C4-2B (cell line): ENCODE data around the gene LRMDA.

ENCODE experiments used
- H3K27ac ChIP-seq: fragments of 450-650 bp; 2 replicates; pipeline ENCODE4 v1.5.1; 2017
- ZFX ChIP-seq: fragments of 450-650 bp; IDR thresholded peaks from 2 replicates; pipeline ENCODE4 v1.6.1; 2017
- TF ChIP-seq, protein P1 (sequence below): fragments of 450-650 bp; conservative IDR thresholded peaks from 2 replicates; pipeline ENCODE4 v1.5.1; 2017; ENCODE audit warnings: mild to moderate bottlenecking

Gene LRMDA

DNA sequence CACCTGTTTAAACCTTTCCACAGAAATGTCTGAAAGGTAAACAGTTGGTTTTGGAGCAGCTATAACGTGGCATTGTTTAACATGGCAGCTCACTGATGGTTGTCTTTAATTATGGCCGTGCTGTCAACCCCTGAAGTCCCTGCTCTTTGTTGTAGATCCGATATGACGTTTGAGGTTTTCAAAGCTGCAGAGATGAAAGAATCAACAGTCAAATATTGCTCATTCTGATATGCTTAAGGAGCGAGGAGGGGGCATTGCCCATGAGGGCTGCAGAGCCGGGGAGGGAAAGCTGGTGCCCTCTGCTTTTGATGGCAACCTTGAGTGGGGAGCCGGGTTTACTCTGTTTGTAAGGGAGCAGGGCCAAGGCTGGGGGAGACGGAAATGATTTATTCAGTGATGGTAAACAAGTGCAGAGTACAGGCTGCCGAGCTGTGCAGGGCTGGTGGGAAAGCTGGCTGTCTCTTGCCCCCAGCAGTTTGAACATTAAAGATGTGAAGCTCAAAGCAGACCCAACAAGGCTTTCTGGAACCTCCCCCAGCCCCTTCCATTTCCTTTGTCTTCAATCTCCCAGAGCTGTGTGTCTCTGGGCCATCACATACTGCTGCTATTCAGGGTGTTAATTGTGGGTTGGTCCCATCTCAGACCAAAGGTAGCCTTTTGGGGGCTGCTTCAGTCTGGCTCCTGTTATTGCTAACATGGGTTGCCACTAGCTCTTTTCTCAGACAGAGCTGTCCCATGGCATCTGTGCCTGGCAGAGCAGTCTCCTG, 345.5 kb downstream of the LRMDA start:
- TF ChIP-seq, protein P1, sequence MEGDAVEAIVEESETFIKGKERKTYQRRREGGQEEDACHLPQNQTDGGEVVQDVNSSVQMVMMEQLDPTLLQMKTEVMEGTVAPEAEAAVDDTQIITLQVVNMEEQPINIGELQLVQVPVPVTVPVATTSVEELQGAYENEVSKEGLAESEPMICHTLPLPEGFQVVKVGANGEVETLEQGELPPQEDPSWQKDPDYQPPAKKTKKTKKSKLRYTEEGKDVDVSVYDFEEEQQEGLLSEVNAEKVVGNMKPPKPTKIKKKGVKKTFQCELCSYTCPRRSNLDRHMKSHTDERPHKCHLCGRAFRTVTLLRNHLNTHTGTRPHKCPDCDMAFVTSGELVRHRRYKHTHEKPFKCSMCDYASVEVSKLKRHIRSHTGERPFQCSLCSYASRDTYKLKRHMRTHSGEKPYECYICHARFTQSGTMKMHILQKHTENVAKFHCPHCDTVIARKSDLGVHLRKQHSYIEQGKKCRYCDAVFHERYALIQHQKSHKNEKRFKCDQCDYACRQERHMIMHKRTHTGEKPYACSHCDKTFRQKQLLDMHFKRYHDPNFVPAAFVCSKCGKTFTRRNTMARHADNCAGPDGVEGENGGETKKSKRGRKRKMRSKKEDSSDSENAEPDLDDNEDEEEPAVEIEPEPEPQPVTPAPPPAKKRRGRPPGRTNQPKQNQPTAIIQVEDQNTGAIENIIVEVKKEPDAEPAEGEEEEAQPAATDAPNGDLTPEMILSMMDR = no peak
- no peak for TF ChIP-seq ZFX
- H3K27ac ChIP-seq = no peak overlapping the region

DNA sequence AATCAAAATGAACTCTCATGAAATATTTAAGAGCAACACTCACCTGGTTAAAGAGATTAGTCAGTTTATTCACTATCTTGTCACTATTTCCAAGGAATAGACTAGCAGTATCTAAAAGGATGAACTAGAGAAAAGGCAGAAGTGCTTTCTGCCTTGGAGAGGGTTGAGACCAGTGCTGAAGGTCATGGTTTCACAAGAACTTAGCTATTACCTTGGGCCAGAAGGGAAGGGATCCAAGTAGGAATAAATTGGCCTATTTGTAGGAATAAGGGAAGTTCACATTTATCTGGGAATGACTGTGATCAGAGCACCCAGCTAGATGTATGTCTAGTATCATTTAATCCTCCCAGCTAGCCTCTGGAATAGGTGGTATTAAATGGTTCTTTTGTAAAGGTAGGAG, 347.2 kb downstream of the LRMDA start:
- TF ChIP-seq ZFX = no peak
- TF ChIP-seq, protein P1 = no peak
- no peak overlapping the region for H3K27ac ChIP-seq

DNA sequence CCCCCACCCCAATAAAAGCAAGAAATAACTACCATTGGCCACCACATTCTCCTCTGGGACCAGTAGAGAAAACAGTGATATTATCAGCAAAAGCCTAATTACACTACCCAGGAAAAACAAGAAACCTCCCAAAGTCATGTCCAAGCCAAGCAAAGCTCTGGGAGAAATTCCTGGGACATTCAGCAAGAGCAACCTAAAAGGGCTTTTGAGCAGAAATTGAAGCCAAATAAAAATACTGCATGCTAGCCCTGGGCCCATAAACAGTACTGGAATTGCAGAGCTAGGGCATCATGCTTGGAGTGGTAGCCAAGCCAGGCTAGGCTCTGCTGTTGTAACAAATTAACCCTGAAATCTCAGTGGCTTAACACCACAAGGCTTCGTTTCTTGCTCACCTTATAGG, 347.9 kb downstream of the LRMDA start:
- TF ChIP-seq, protein P1 = no peak
- TF ChIP-seq ZFX = no peak
- H3K27ac ChIP-seq = no peak overlapping the region

DNA sequence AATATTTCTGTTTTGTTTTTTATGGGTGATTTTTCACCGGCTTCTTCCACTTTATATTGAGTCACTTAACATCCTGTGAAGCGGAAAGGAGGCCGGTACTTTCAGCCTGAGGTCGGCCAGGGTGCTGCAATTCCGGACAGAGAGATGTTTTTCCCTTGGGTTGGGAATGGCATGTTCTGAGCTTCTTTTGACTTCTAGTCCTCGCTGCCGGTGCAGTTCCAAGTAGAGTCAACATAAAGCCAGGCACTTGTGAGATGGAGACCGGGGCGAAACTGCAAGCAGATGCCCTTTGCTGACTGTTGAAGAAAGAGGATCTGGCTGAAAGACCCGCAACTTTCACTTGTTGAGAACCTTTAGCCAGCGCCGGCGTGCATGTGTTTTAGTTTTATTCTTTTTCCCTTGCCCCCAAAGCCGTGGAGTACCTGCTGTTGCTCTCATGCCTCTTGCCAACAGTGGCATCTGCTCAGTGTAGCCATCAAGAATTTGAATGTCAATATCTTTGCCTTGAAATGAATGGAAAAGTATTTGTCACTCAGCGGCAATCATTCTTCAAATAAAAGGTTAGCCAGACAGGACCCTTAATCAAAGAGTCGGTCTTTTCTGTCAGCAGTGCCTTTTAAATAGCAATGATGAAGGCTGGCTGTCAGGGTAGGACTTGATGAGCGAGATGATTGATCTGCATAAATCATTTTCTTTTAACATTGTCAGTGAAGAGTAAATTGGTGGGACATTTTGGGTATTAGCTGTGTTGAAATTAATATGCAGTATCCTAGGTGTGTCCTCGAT, 351.2 kb downstream of the LRMDA start:
- H3K27ac ChIP-seq = no peak overlapping the region
- TF ChIP-seq, protein P1 = no peak
- no peak for TF ChIP-seq ZFX

DNA sequence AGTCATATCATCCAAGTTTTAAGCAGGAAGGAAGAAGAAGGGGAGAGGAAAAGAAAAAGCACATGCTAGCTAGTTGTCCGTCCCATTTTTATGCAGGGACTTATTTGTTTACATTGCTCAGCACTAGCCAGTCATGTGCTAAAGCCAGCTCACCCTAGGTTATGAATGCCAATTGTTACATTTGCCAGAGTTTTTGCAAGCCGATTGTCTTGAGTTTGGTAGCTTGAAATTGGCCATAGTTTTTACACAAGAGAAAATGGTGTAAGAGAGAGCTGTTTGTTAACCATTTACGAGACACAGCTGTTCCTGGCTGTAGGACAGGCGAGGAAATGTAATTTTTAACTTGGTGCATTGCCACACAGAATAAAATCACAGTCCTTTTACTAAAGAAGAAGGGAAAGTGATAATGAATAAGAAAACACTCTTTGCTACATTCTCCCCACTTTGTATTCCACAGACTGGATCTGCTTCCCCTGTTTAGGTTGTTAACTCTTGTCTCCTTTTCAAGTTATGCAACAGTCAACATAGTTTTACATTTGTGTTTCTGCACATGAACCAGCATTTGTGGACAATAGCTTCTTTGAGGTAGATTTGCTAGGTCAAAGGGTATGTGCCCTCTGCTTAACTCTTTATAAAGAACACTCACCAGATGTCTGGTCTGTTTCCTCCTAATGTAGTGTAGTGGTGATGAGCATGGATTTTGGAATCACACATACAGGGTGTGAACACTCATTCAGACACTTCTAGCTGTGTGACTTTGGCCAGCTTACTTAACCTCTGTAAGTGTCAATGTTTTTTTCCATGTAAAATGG, 357.2 kb downstream of the LRMDA start:
- no peak overlapping the region for H3K27ac ChIP-seq

DNA sequence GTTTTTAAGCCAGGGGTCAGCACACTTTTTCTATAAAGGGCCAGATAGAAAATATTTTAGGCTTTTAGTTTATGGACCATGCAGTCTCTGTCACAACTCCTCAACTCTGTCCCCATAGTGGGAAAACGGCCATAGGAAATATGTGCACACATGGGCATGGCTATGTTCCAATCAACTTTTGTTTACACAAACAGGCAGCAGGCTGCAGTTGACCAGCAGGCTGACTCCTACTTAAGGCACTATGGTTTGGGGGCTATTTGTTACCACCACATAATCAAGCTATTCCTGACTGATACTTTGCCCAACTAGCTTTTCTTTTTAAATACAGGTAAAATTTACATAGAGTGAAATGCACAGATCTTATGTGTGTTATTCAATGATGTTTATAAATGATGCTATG, 362.4 kb downstream of the LRMDA start:
- no peak for TF ChIP-seq ZFX
- TF ChIP-seq, protein P1 = no peak
- H3K27ac ChIP-seq = no peak overlapping the region

More for the DNA sequence above, 357.2 kb downstream of the LRMDA start:
- no peak for TF ChIP-seq ZFX
- TF ChIP-seq, protein P1 = no peak

GRCh38 chr10:75801121-75801520, 369.7 kb downstream of the LRMDA start:
- H3K27ac ChIP-seq = no peak overlapping the region
- TF ChIP-seq, protein P1 = no peak
- no peak for TF ChIP-seq ZFX
